Muscle of back (tissue), 11 donors: ENCODE data around the gene DOP1B. TPM values are rescaled to one million over a fixed set of nuclear protein-coding genes. Genes with fewer than 3 reads are reported as not detected.
"Not testable (repeated sequence)": the region's sequence is repeated elsewhere in the genome, so short reads cannot be mapped to it uniquely, and the experiment has no call there.

Experiments
- DNase-seq, 3 donors: peaks; one replicate each; pipeline versions ENCODE4 v3.0.0 to v3.0.0-alpha.2; 2013
- polyA plus RNA-seq, 10 donors: library from polyadenylated mRNA; unstranded; fragments of 120-200 nt; gene quantifications; one replicate each; pipeline ENCODE4 v1.2.1, GENCODE V29; 2013; ENCODE audit not compliant: insufficient read length in 10 of 10

Gene DOP1B
- polyA plus RNA-seq, 10 donors: 4.7 to 9.4 (median 6.9) TPM

DNA sequence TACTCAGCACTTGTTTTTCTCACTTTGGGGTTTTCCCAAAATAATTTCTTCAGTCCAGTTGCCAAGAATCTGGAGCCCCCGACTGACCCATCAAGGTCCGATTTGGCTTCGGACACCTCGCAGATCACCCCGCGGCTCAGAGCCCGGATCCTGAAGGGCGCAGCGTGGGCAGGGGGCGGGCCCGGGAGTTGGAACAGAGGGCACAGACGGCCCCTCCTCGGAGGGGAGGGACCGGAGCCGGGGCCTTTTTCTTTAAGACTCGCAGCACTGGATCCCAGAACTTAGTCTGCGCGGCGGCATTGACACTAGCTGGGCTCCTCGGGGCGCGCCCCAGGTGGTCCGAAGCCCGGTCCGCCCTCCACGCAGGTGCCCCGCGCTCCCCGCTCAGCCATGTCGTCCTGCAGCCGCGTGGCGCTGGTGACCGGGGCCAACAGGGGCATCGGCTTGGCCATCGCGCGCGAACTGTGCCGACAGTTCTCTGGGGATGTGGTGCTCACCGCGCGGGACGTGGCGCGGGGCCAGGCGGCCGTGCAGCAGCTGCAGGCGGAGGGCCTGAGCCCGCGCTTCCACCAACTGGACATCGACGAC, 21.7 kb upstream of the DOP1B start, which contains the start of gene CBR3:
Gene CBR3 (plus strand): TSS at position 277 of the 588 bp plus-strand sequence. CDS start 114 bp downstream, at position 391.
- peak in 2 of 3 donors; percentile 66 to 80 for DNase-seq

DNA sequence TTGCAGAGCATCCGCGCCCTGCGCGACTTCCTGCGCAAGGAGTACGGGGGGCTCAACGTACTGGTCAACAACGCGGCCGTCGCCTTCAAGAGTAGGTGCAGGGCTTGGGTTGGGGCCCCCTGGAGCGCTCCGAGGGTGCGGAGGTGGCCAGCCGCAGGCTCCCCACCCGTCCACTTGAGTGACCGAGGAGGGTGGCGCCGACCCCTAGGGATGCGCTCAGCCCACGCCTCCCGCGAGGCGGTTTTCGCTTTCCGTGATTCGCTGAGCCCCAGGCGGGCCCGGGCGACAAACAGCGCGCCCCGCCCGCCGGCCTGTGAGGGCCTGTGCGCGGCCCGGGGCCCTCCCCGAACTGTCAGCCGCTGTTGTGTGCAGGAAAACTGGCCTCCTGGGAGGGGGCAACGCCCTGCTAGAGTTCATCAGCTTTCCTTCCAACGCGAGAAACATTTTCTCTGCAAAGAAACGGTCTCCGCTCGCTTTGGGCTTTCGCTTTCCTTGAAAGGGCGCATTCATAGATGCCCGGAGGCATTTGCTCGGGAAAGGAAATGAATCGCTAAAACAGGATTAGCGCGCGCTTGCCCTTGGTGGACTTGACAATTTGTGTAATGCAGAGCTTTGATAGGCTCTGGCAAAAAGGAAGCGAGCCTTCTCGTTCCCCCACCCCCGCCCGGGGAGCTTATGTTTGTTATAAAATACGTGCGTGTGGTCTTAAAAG, 21.1 kb upstream of the DOP1B start:
- peak; percentile 63 to 89 (median 67) for DNase-seq

DNA sequence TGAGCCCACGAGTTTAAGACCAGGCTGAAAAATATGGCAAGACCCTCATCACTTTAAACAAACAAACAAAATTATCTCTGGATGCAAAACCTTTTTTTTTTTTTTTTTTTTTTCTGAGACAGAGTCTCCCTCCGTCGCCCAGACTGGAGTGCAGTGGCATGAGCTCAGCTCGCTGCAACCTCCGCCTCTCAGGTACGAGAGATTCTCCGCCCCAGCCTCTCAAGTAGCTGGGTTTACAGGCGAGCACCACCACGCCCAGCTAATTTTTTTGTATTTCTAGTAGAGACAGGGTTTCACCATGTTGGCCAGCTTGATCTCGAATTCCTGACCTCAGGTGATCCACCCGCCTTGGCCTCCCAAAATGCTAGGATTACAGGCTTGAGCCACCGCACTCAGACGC, 16.8 kb upstream of the DOP1B start:
- DNase-seq: not testable (repeated sequence)

DNA sequence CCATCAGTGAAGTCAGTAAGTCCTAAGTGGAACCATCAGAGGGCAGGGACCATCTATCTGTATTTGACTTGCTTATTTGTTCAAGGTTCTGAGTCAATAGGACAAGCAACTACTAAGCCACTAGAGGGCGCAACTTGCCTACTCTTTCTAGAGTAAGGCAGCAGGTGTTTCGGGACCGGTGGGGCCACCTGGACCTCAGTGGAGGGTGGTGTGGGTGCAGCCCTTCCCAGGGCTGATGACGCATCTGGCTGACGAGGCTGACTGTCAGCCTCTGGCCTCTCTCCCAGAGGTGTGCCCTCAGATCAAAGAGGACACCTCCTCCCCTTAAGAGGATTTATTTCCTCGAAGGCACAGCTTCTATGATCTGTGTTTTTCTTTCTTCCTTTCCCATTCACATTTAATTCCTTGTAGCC, 15.1 kb upstream of the DOP1B start:
- DNase-seq: peak; percentile 71 to 84 (median 73)

DNA sequence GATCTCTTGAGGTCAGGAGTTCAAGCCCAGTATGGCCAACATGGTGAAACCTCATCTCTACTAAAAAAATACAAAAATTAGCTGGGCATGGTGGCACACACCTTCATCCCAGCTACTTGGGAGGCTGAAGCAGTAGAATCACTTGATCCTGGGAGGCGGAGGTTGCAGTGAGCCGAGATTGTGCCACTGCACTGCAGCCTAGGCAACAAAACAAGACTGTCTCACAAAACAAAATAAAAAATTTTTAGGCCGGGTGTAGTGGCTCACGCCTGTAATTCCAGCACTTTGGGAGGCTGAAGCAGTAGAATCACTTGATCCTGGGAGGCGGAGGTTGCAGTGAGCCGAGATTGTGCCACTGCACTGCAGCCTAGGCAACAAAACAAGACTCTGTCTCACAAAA, 12.4 kb upstream of the DOP1B start:
- DNase-seq: not testable (repeated sequence)

DNA sequence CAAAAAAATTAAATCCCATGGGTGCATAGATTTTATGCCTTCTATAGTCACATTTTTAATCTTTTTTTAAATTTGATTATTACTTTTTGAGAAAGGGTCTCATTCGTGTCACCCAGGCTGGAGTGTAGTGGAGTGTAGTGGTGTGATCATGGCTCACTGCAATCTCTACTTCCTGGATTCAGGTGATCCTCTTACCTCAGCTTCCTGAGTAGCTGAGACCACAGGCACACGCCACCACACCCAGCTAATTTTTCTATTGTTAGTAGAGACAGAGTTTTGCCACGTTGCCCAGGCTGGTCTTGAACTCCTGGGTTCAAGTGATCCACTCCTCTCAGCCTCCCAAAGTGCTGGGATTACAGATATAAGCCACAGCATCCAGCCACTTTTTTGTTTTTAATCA, 11.4 kb upstream of the DOP1B start:
- no peak for DNase-seq

DNA sequence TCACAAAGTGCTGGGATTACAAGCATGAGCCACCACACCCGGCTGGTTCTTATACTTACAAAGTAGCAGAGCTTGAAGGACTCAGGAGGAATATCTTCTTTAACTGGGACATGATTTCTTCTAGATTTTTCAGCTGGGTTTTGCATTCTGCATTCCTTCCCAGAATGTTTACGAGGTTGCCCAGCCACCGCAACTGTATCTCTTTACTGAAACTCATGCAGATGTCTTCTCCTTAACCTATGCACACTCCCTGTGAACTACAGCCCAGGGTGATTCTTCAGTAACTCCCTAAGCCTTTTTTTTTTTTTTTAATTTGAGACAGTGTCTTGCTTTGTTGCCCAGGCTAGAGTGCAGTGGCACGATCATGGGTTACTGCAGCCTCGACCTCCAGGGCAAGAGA, 8.7 kb upstream of the DOP1B start:
- DNase-seq: no peak

DNA sequence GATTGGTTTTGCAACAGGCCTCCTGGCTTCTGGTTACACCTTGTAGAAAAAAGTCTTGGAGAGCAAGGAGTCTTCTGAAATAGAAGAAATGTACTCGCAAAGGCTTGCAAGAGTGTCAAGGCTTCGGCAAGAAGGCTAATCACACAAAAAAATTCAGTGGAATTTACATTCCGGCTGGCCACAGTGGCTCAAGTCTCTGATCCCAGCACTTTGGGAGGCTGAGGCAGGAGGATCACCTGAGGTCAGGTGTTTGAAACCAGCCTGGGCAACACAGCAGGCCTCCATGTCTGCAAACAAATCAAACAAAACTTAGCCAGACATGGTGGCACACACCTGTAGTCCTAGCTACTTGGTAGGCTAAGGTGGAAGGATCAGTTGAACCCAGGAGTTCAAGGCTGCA, 7.7 kb upstream of the DOP1B start:
- DNase-seq: no peak

DNA sequence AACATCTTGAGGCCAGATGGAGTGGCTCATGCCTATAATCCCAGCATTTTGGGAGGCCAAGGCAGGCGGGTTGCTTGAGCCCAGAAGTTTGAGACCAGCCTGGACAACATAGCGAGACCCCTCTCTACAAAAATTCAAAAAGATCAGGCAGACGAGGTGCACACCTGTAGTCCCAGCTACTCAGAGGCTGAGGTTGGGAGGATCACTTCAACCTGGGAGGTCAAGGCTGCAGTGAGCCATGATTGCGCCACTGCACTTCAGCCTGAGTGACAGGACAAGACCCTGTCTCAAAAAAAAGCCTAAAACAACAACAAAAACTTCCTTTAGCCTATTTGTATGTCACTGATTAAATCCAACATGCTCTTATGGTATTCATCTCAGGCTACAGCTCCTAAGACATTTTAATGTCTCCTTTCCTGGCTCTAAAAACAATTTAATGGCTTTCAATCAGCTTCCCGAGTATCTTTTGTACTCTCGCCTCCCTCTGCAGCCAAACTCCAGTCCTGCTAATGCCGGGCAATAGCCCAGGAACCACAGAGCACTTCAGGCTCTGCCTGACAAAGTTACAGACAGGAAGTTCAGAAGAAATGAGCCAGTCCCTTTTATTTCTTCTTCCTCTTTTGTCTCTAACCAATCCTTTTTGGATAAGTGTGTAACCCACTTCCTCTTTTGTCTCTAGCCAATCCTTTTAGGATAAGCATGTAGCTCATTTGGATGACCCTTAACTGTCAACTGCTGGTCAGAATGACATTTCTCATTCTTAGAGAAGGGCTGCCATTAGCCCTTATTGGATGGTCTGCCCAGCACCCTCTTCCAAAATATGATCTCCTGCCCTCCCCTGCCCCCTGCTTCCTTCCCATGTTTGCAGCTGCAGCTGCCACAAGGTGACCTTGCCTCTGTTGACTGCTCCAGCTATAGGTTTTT, 6.6 kb upstream of the DOP1B start:
- peak in 2 of 3 donors; percentile 29 to 67 for DNase-seq

DNA sequence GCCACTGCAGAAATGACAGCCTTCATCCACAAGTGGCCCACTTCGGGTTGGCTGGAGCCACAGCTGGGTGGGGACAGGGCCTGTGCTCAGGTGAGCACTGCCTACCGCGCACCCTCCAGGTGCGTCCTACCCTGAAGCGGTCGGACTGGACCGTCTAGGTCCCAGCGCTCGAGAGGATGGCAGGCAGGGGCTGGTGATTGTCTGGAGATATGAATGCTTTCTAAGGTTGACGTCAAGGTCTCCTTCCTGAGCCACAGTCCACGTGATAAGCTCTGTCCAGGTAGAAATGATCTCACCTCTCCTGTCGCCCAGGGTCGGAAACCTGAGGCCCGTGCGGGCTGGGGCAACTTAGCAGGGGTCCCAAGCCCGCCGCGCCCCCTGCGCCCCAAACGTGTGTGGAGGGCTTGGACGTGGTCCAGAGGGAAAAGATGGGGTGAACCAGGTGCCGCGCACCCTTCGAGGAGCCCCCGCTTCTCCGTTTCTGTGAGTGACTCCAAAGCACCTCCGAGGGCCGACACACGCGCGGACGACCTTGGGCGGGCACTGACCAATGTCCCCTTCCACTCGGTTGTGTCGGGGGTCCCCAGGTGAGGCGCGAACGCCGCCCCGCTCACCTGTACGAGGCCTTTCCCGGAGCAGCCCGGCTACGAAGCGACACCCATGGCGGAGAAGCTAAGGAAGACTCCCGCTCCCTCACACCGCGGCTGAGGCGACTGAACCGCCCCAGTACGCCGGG, 853 bp upstream of the DOP1B start:
- DNase-seq: no peak

DNA sequence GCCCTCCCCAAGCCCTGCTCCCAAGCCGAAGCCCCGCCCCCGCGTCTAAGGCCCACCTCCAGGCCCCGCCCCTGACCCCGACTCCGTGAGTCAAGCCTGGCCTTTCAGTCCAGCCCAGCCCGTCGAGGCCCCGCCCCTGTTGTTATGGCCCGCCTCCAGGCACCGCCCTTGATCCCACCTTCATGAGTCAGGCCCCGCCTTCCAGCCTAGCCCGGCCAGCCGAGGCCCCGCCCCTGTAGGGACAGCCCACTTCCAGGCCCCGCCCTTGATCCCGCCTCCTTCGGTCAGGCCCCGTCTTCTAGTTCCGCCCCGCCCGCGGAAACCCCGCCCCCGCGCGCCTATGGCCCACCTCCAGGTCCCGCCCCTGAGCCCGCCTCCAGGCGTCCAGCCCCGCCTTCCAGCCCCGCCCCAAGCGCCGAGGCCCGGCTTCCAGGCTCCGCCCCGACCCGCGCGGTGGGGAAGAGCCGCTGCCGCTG, 247 bp upstream of the DOP1B start:
- peak; percentile 98 for DNase-seq

DNA sequence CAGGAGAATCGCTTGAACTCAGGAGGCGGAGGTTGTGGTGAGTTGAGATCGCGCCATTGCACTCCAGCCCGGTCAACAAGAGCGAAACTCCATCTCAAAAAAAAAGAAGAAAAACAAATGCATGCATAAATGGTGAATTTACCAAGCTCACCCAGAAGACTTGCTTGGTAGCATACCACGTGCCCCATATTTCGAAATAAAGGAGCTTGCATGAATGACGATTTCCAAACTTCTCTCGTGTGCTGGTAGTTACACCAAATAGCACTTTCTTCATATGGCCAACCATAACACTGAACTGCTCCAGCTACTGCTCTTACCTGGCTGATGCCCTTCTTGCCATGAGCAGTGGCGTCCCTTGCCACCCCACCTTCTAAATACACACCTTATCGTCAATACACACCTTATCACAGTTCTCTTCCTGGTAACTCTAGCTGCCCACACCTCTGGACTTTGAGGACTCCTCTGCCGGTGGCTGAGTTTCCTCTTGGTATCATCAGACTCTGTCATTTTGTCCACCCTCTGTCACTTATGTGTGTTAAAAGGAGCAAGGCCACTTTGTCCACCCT, 2.8 kb downstream of the DOP1B start:
- DNase-seq: no peak

DNA sequence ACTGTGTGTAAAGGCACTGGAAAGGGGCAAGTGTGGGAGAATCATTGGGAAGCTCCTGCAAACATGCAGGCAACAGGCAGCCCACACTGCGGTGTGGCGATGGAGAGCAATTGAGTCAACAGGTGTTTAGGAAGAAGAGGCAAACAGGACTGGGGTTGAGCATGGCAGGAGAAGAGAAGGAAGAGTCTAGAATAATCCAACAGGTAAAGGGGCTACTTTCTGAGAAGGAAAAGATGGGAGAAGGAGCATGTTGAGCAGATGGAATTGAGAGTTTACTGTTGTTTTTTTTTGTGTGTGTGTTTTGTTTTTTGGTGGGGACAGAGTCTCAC, 4.2 kb downstream of the DOP1B start:
- DNase-seq: no peak

DNA sequence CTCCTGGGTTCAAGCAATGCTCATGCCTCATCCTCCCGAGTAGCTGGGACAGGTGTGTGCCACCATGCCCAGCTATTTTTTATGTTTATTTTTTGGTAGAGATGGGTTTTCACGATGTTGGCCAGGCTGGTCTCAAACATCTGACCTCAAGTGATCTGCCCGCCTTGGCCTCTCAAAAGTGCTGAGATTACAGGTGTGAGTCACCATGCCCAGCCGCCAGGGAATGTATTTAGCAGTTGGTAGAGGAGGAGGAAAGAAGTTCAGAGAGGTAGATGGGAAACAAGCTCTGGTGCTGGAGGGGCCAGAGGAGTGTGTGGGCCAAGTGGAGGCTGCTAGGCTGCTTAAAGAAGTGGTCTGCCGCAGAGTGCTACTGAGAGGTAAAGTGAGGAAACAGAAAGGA, 6.0 kb downstream of the DOP1B start:
- no peak for DNase-seq

DNA sequence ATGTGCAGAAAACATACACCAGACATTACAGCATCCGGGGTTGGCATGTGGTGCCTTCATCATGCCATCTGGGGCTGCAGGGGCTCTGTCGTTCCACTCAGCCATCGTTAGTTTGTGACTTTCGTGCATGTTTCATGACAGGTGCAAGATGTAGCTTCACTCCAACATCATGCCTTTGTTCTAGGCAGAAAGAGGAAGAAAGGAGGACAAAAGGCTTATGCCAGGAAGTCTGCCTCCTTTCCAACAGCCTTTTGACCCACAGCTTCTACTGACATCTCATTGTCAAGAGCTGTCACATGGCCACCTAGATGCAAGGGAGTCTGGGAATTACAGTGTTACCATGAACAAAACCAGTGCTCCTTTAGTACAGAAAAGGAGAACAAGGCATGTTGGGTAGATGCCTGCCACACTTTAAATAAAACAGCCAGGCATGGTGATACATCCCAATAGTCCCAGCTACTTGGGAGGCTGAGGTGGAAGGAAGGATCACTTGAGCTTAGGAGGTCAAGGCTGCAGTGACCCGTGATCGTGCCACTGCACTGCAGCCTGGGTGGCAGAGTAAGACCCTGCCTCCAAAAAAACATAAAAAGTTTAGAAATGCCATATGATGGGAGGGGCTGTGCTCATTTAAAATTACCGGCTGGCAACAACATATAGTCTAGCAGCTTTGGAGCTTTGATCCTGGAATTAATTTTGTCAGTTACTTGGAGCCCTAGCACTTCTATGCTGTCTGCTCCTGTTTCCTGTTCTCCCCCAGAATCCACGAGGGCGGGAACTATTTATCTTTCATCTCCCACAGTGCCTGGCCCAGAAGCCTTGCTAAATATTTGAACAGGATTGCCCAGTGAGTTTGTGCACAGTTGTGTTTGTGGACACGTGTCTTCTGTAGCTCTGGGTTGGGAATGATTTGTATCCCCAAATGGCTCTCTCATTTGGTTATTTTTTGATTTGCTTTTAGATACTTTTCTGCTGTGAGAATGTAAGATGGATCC, 7.4 kb downstream of the DOP1B start:
- no peak for DNase-seq

DNA sequence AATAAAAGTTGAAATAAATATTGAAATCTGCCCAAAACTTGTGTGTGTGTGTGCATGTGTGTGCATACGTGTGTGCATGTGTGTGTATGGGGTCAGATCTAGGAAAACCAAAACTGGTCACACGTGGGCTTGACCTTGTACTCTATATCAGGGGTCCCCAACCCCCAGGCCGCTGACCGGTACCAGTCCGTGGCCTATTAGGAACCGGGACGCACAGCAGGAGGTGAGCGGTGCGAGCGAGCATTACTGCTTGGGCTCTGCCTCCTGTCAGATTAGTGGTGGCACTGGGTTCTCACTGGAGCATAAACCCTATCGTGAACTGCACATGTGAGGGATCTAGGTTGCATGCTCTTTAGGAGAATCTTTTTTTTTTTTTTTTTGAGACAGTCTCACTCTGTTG, 8.7 kb downstream of the DOP1B start:
- no peak for DNase-seq

DNA sequence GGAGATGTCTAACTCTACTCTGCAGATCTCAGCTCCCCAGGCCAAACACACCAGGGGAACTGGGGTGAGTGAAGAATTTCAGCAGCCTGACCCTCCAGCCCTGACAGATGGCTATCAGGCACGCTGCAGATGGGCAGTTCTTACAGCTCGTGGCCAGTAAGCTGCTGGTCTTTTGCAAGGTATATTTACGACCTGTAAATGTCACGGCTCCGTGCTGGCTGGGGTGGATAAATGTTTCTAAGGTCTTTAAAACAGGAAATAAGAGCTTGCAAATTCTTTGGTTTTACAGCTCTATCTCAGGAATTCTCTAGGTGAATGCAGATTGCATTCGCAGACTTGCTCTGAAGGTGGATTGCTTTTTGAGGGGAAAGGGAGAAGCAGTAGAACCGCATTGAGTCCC, 10.1 kb downstream of the DOP1B start:
- DNase-seq: no peak

DNA sequence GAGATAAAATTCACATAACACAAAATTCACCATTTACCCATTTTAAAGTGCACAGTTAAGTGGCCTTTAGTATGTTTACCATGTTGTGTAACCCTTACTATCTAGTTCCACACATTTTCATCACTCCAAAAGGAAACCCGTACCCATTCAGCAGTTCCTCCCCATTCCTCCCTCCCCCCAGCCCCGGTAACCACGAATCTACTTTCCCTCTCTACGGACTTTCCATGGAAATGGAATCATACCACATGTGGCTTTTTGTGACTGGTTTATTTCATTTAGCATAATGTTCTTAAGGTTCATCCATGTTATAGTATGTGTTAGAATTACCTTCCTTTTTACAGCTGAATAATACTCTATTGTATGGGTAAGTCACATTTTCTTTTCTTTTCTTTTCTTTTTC, 10.9 kb downstream of the DOP1B start:
- no peak for DNase-seq

DNA sequence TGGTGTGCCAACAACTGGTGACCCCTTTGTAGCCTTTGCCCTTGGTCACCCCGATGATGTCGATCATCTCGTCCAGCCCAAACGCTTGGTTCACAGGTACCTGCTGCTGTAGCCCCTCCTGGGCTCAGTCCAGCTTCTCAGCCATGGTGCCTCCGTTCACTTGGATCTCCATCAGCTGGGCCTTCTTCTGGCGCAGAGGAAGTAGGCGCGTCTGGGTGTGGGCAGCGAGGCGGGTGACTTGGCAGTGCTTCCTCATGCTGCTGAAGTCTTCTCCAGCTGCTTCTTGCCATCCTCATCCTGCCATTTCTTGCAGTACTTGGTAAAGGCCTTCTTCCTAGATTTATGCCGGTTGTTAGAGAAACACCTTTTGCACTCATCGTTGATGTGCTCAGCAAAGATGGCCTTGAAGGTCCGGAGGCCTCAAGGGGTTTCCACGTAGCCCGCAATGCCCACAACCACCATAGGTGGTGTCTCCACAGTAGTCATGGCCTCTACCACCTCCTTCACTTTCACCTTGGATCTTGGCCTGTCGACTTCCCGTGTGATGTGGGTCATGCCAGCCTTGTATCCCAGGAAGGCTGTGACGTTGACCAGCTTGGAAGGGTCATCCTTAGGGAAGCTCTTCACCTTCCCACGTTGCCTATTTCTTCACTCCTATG, 13.0 kb downstream of the DOP1B start:
- DNase-seq: no peak

DNA sequence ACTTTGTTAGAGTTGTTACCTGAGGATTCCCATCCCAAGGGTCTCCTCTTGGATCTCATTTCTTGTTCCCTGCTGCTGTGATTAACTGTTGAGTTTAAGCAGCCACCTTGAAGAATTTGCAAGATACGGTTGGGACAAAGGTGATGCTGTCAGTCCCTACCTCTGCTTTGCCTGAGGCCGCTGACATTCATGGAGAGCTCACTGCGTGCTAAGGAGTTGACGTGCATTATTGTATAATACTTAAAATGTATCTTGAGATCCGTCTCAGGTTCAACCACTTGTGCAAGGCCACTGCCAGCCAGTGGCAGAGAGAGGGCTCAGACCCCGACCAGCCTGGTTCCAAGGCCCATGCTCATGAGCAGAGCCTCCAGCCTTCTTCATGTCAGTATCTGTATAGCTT, 14.2 kb downstream of the DOP1B start:
- DNase-seq: no peak
